ENCODE measurements around the gene DPEP1.

DNA sequence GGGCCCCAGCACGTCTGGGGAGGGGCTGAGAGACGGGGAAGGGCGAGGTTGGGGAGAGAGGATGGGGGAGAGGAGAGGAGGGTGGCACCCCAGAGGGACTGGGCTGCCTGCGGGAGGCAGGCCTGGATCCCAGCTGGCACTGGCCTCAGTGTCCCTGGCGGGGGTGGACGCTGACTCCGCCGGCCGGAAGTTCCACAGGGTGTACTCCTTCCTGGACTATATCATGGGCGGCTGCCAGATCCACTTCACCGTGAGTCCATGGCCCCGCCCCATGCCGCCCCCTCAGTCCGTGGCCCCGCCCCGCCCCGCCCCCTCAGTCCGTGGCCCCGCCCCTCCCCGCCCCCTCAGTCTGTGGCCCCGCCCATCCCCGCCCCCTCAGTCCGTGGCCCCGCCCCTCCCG is 26.6 kb upstream of the DPEP1 start:
- TF ChIP-seq, protein P1, sequence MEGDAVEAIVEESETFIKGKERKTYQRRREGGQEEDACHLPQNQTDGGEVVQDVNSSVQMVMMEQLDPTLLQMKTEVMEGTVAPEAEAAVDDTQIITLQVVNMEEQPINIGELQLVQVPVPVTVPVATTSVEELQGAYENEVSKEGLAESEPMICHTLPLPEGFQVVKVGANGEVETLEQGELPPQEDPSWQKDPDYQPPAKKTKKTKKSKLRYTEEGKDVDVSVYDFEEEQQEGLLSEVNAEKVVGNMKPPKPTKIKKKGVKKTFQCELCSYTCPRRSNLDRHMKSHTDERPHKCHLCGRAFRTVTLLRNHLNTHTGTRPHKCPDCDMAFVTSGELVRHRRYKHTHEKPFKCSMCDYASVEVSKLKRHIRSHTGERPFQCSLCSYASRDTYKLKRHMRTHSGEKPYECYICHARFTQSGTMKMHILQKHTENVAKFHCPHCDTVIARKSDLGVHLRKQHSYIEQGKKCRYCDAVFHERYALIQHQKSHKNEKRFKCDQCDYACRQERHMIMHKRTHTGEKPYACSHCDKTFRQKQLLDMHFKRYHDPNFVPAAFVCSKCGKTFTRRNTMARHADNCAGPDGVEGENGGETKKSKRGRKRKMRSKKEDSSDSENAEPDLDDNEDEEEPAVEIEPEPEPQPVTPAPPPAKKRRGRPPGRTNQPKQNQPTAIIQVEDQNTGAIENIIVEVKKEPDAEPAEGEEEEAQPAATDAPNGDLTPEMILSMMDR (IDR thresholded peaks at IDR 0.05; ENCODE audit: low read depth, low read length, poor library complexity, severe bottlenecking): no peak
- no peak for TF ChIP-seq EZH2phosphoT487 (IDR thresholded peaks at IDR 0.05; ENCODE audit: borderline replicate concordance, low read length)

All from DOHH2 (cell line).